Smooth muscle cell (in vitro differentiated cells): ENCODE measurements around the gene GNAO1. TPM values are rescaled to one million over a fixed set of nuclear protein-coding genes. Genes with fewer than 3 reads are reported as not detected.
A peak's percentile ranks its signal among the peaks of the same experiment; 100 is the strongest.

ENCODE experiments used
- DNase-seq: peaks from one replicate; lab custom pipeline; 2025; ENCODE audit not compliant: unreplicated experiment; lab: John Stamatoyannopoulos, UW
- H2AFZ ChIP-seq: fragments of 200-600 bp; sonication (generic); 2 replicates; pipeline ENCODE4 v1.6.0; 2016; ENCODE audit warnings: antibody characterized with exemption, low read depth, mild to moderate bottlenecking
- H3F3A ChIP-seq: fragments of 200-600 bp; sonication (generic); 2 replicates; pipeline ENCODE4 v1.6.0; 2017; ENCODE audit warnings: antibody characterized with exemption, low read depth
- H3K27ac ChIP-seq: fragments of 200-600 bp; sonication (generic); 2 replicates; pipeline ENCODE4 v1.5.1; 2016; ENCODE audit warnings: low read depth, mild to moderate bottlenecking
- H3K27me3 ChIP-seq: fragments of 200-600 bp; sonication (generic); 2 replicates; pipeline ENCODE4 v1.6.1; 2016; ENCODE audit warnings: low read depth, mild to moderate bottlenecking
- H3K36me3 ChIP-seq: fragments of 200-600 bp; sonication (generic); 2 replicates; pipeline ENCODE4 v1.5.1; 2016; ENCODE audit warnings: low read depth
- H3K4me1 ChIP-seq: fragments of 200-600 bp; sonication (generic); 2 replicates; pipeline ENCODE4 v1.5.1; 2016; ENCODE audit warnings: low read depth
- H3K4me2 ChIP-seq: fragments of 200-600 bp; sonication (generic); 2 replicates; pipeline ENCODE4 v1.6.0; 2016; ENCODE audit warnings: mild to moderate bottlenecking
- H3K4me3 ChIP-seq: fragments of 200-600 bp; sonication (generic); 2 replicates; pipeline ENCODE4 v1.5.1; 2016; ENCODE audit warnings: mild to moderate bottlenecking
- H3K79me2 ChIP-seq: fragments of 200-600 bp; sonication (generic); 2 replicates; pipeline ENCODE4 v1.6.0; 2016; ENCODE audit warnings: low read depth, mild to moderate bottlenecking
- H3K9ac ChIP-seq: fragments of 200-600 bp; sonication (generic); 2 replicates; pipeline ENCODE4 v1.6.0; 2016; ENCODE audit warnings: low read depth
- H3K9me3 ChIP-seq: fragments of 200-600 bp; sonication (generic); replicated peaks from 2 replicates; pipeline ENCODE4 v1.5.1; 2016; ENCODE audit warnings: low read depth
- H4K20me1 ChIP-seq: fragments of 200-600 bp; sonication (generic); 2 replicates; pipeline ENCODE4 v1.6.0; 2016; ENCODE audit warnings: low read depth
- WGBS: methylation state at CpG from one replicate; pipeline ENCODE4 v1.1.7; 2016; ENCODE audit warnings: low lambda C conversion rate; 5-methylcytosine and 5-hydroxymethylcytosine counted together
- polyA plus RNA-seq: library from polyadenylated mRNA; unstranded; fragments of >200 nt; fragmentation: Nextera tagmentation; extraction: Ambion mirVana; gene quantifications from 2 replicates; pipeline ENCODE4 v1.2.1, GENCODE V29; 2016
- total RNA-seq: library from RNA; depleted of rRNA; stranded (reverse); fragments of >200 nt; gene quantifications from 2 replicates; pipeline ENCODE4 v1.2.3, GENCODE V29; 2014
- TF ChIP-seq, protein P1 (sequence below): fragments of 200-600 bp; sonication (generic); IDR thresholded peaks from 2 replicates; pipeline ENCODE4 v1.5.1; 2017; ENCODE audit warnings: borderline replicate concordance, mild to moderate bottlenecking, antibody characterized with exemption; ENCODE audit not compliant: insufficient read depth, poor library complexity, severe bottlenecking

Gene GNAO1
- total and polyA plus RNA-seq, 2 experiments from 2014 or later = 1.7 to 3.7 TPM

DNA sequence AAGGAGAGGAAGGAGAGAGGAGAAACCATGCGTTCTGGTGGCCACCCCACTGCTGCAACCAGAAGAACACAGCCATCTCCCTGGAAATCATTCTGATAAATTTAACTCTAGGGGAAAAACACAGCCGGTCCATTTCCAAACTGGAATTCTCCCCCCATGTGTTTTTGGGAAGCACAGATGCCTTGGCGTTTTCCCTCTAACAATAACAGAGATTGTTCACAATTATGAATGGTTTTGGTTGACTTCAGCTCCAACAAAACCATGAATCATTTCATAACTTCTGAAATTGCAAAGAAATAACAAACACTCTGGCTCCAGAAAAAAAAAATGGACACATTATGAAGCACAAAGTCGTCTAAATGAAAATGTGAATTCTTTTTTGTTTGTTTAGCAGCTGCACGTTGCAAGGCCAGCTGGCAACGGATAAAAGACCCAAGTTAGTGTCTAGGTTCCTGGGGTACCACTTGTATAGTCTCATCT is 46.2 kb downstream of the GNAO1 start:
- Histone ChIP-seq H3K4me3 (no peak overlapping the region), H3K4me1 (no peaks in the 10 kb centered on the region), H3K36me3 (no peaks in the 10 kb centered on the region), H3K9me3 (no peaks in the 10 kb centered on the region), H3K79me2 (no peaks in the 10 kb centered on the region), H2AFZ (no peak overlapping the region), H3K9ac (no peak overlapping the region), H3F3A (no peaks in the 10 kb centered on the region), H3K27ac (no peak overlapping the region), H3K27me3 (no peaks in the 10 kb centered on the region), H4K20me1 (no peaks in the 10 kb centered on the region), H3K4me2 (no peak overlapping the region)
- DNase-seq = no peak
- WGBS = 95% methylated on average over 6 of the region's 6 CpGs
- TF ChIP-seq, protein P1, sequence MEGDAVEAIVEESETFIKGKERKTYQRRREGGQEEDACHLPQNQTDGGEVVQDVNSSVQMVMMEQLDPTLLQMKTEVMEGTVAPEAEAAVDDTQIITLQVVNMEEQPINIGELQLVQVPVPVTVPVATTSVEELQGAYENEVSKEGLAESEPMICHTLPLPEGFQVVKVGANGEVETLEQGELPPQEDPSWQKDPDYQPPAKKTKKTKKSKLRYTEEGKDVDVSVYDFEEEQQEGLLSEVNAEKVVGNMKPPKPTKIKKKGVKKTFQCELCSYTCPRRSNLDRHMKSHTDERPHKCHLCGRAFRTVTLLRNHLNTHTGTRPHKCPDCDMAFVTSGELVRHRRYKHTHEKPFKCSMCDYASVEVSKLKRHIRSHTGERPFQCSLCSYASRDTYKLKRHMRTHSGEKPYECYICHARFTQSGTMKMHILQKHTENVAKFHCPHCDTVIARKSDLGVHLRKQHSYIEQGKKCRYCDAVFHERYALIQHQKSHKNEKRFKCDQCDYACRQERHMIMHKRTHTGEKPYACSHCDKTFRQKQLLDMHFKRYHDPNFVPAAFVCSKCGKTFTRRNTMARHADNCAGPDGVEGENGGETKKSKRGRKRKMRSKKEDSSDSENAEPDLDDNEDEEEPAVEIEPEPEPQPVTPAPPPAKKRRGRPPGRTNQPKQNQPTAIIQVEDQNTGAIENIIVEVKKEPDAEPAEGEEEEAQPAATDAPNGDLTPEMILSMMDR = no peak

DNA sequence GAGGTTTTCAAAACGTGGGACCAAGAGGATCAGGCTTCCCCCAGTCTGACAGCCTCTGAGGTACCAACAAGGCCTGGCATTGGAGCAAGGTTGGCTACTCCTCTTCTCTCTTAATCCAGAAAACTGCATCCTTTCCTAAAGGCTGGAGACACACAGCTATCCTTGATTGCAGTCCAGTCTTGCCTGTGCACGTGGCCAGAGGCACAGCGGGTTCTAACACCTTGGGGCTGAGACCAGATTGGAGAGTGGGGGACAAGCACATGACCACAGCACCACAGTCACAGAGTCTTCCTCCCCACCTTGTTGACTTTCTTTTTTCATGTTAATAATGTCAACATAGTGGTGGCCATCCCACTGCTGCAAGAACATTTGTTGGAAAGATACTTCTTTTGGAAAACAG is 46.9 kb downstream of the GNAO1 start:
- Histone ChIP-seq H3K9ac (no peak overlapping the region), H2AFZ (no peak overlapping the region), H3K4me2 (no peak overlapping the region), H3K79me2 (no peaks in the 10 kb centered on the region), H3K36me3 (no peaks in the 10 kb centered on the region), H4K20me1 (no peaks in the 10 kb centered on the region), H3K4me1 (no peaks in the 10 kb centered on the region), H3K27ac (no peak overlapping the region), H3F3A (no peaks in the 10 kb centered on the region), H3K27me3 (no peaks in the 10 kb centered on the region), H3K4me3 (no peak overlapping the region), H3K9me3 (no peaks in the 10 kb centered on the region)
- no peak for DNase-seq
- 69% methylated on average over 3 of the region's 3 CpGs for WGBS
- TF ChIP-seq, protein P1 = no peak

DNA sequence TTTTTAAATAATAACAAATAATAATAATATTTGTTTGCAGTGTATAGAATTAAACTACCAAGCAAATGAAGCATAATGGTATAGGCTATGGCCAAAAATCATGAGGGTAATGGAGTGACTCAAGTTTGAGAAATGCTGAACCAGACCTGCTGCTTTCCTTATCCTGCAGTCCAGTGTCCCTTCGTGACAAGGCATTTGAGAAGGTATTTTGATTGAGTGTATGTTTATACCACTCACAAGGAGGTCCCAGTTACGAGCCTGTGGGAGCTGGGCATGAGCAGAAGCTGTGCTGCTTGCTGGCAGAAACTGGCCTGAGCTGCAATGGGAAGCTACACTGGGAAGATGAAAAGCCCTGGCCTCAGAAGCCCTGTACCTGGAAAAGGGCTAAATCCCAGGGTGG is 50.3 kb downstream of the GNAO1 start:
- TF ChIP-seq, protein P1 = no peak
- H3K4me3 ChIP-seq = no peak overlapping the region
- H3F3A ChIP-seq = no peaks in the 10 kb centered on the region
- H3K79me2 ChIP-seq = no peaks in the 10 kb centered on the region
- peaks cover 6% of the 10 kb centered on the region for H3K4me1 ChIP-seq
- peak overlapping the region; percentile 38 for H3K27ac ChIP-seq
- 28% methylated on average over 2 of the region's 2 CpGs for WGBS
- H2AFZ ChIP-seq = no peak overlapping the region
- no peaks in the 10 kb centered on the region for H4K20me1 ChIP-seq
- no peaks in the 10 kb centered on the region for H3K36me3 ChIP-seq
- H3K4me2 ChIP-seq = no peak overlapping the region
- no peak for DNase-seq
- no peaks in the 10 kb centered on the region for H3K27me3 ChIP-seq
- no peaks in the 10 kb centered on the region for H3K9me3 ChIP-seq
- no peak overlapping the region for H3K9ac ChIP-seq

DNA sequence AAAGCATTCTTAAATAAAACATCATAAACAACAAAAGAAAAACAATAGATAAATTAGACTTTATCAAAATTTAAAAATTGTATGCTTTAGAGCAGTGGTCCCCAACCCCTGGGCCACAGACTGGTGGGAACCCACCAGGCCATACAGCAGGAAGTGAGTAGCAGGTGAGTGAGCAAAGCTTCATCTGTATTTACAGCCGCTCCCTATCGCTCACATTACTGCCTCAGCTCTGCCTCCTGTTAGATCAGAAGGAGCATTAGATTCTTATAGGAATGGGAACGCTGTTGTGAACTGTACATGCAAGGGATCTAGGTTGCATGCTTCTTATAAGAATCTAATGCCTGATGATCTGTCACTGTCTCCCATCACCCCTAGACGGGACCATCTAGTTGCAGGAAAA is 51.5 kb downstream of the GNAO1 start:
- Histone ChIP-seq H3K36me3 (no peaks in the 10 kb centered on the region), H3K9ac (no peak overlapping the region), H3K4me1 (peaks cover 7% of the 10 kb centered on the region), H3K27ac (no peak overlapping the region), H3K4me3 (no peak overlapping the region), H3K79me2 (no peaks in the 10 kb centered on the region), H3K27me3 (no peaks in the 10 kb centered on the region), H4K20me1 (no peaks in the 10 kb centered on the region), H3K4me2 (no peak overlapping the region), H2AFZ (no peak overlapping the region), H3K9me3 (no peaks in the 10 kb centered on the region), H3F3A (no peaks in the 10 kb centered on the region)
- TF ChIP-seq, protein P1 = no peak
- DNase-seq = no peak
- WGBS = 95% methylated on average over 4 of the region's 4 CpGs
